ENCODE results near the gene ATOH8. TPM values are rescaled to one million over a fixed set of nuclear protein-coding genes. Genes with fewer than 3 reads are reported as not detected.

Gene ATOH8
- total RNA-seq, 2 experiments from 2014 or later, result not detected

DNA sequence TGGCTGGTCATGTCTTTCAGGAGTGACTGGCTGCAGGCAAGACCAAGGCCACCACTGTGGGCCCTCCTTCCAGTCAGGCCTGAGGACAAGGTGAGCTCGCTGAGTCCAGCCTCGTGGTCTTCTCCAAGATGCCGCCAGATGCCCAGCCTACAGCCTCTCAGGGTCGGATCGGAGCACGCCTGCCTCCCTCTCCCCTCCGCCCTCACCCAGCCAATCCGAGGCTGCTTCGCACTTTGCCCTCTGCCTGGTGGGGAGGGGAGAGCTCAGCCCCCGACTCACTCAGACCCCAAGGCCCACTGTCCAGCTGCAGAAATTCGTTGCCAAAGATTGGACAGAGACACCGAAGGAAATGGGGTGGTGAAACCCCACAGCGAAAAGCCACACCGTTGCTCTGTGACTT is 33.1 kb downstream of the ATOH8 start:
- H3K4me1 Mint-ChIP-seq (ENCODE audit: low read depth), result no peaks in the 10 kb centered on the region
- no peak overlapping the region for H3K4me3 Mint-ChIP-seq
- peaks cover 0 to 5% of the 10 kb centered on the region in 2 experiments for H3K27me3 ChIP-seq (ENCODE audit: control insufficient read depth in 1 of 2, insufficient read depth in 2 of 2, low read length in 2 of 2)
- no peaks in the 10 kb centered on the region for H3K9me3 ChIP-seq (ENCODE audit: control insufficient read depth in 1 of 2, insufficient read depth in 1 of 2, low read length in 2 of 2)
- TF ChIP-seq, protein P1, sequence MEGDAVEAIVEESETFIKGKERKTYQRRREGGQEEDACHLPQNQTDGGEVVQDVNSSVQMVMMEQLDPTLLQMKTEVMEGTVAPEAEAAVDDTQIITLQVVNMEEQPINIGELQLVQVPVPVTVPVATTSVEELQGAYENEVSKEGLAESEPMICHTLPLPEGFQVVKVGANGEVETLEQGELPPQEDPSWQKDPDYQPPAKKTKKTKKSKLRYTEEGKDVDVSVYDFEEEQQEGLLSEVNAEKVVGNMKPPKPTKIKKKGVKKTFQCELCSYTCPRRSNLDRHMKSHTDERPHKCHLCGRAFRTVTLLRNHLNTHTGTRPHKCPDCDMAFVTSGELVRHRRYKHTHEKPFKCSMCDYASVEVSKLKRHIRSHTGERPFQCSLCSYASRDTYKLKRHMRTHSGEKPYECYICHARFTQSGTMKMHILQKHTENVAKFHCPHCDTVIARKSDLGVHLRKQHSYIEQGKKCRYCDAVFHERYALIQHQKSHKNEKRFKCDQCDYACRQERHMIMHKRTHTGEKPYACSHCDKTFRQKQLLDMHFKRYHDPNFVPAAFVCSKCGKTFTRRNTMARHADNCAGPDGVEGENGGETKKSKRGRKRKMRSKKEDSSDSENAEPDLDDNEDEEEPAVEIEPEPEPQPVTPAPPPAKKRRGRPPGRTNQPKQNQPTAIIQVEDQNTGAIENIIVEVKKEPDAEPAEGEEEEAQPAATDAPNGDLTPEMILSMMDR (IDR thresholded peaks at IDR 0.05), result no peak
- H3K27ac Mint-ChIP-seq, result no peak overlapping the region
- H3K36me3 ChIP-seq (ENCODE audit: insufficient read depth, low read length), result no peaks in the 10 kb centered on the region
- H3K4me1 ChIP-seq (ENCODE audit: insufficient read depth, low read length), result no peaks in the 10 kb centered on the region
- no peak for DNase-seq
- intact Hi-C loops (cut with DNase I, micrococcal nuclease), result no loop called here
- CTCF ChIA-PET, result no interaction called here
- H3K27me3 Mint-ChIP-seq, result peaks cover 4% of the 10 kb centered on the region
- no peaks in the 10 kb centered on the region for H3K9me3 Mint-ChIP-seq
- no peaks in the 10 kb centered on the region for H3K36me3 Mint-ChIP-seq (ENCODE audit: low read depth)
- POLR2A ChIA-PET, result no interaction called here
- no peak for ATAC-seq (ENCODE audit: poor library complexity)
- no peak overlapping the region for H3K4me3 ChIP-seq (ENCODE audit: low read length)
- H3K27ac ChIP-seq (ENCODE audit: low read depth in 1 of 2, low read length in 2 of 2), result no peak overlapping the region

- Mint-ChIP-seq H3K27me3 (peaks cover 10% of the 10 kb centered on the region), H3K9me3 (no peaks in the 10 kb centered on the region), H3K27ac (no peak overlapping the region), H3K4me1 (ENCODE audit: low read depth) (no peaks in the 10 kb centered on the region), H3K4me3 (no peak overlapping the region), H3K36me3 (ENCODE audit: low read depth) (no peaks in the 10 kb centered on the region)
- CTCF ChIA-PET, result no interaction called here
- no peaks in the 10 kb centered on the region for H3K4me1 ChIP-seq (ENCODE audit: insufficient read depth, low read length)
- H3K27me3 ChIP-seq (ENCODE audit: control insufficient read depth in 1 of 2, insufficient read depth in 2 of 2, low read length in 2 of 2), result peaks cover 0 to 6% of the 10 kb centered on the region in 2 experiments
- intact Hi-C loops (cut with DNase I, micrococcal nuclease), result no loop called here
- no peak overlapping the region for H3K4me3 ChIP-seq (ENCODE audit: low read length)
- no peaks in the 10 kb centered on the region for H3K9me3 ChIP-seq (ENCODE audit: control insufficient read depth in 1 of 2, insufficient read depth in 1 of 2, low read length in 2 of 2)
- POLR2A ChIA-PET, result no interaction called here
- TF ChIP-seq, protein P1 (IDR thresholded peaks at IDR 0.05), result no peak
- no peak for DNase-seq
- no peak for ATAC-seq (ENCODE audit: poor library complexity)
- no peak overlapping the region for H3K27ac ChIP-seq (ENCODE audit: low read depth in 1 of 2, low read length in 2 of 2)
- no peaks in the 10 kb centered on the region for H3K36me3 ChIP-seq (ENCODE audit: insufficient read depth, low read length)
Observed at GRCh38 chr2:85787282-85787980, 33.6 kb downstream of the ATOH8 start.

GRCh38 chr2:85787981-85788340 is 34.2 kb downstream of the ATOH8 start:
- H3K4me3 Mint-ChIP-seq, result no peak overlapping the region
- H3K9me3 ChIP-seq (ENCODE audit: control insufficient read depth in 1 of 2, insufficient read depth in 1 of 2, low read length in 2 of 2), result no peaks in the 10 kb centered on the region
- DNase-seq, result no peak
- no peaks in the 10 kb centered on the region for H3K4me1 ChIP-seq (ENCODE audit: insufficient read depth, low read length)
- intact Hi-C loops (cut with DNase I, micrococcal nuclease), result no loop called here
- H3K9me3 Mint-ChIP-seq, result no peaks in the 10 kb centered on the region
- ChIA-PET POLR2A (no interaction called here), CTCF (no interaction called here)
- H3K4me1 Mint-ChIP-seq (ENCODE audit: low read depth), result no peaks in the 10 kb centered on the region
- TF ChIP-seq, protein P1 (IDR thresholded peaks at IDR 0.05), result no peak
- no peak for ATAC-seq (ENCODE audit: poor library complexity)
- peaks cover 12% of the 10 kb centered on the region for H3K27me3 Mint-ChIP-seq
- H3K27me3 ChIP-seq (ENCODE audit: control insufficient read depth in 1 of 2, insufficient read depth in 2 of 2, low read length in 2 of 2), result peaks cover 0 to 6% of the 10 kb centered on the region in 2 experiments
- no peak overlapping the region for H3K27ac Mint-ChIP-seq
- no peaks in the 10 kb centered on the region for H3K36me3 Mint-ChIP-seq (ENCODE audit: low read depth)
- H3K36me3 ChIP-seq (ENCODE audit: insufficient read depth, low read length), result no peaks in the 10 kb centered on the region
- no peak overlapping the region for H3K4me3 ChIP-seq (ENCODE audit: low read length)
- no peak overlapping the region for H3K27ac ChIP-seq (ENCODE audit: low read depth in 1 of 2, low read length in 2 of 2)
